SW480 (cell line): Measurements from ENCODE around the gene ADARB1.
"Not testable (repeated sequence)": the region's sequence is repeated elsewhere in the genome, so short reads cannot be mapped to it uniquely, and the experiment has no call there.

Source experiments
- DNase-seq: peaks from one replicate; pipeline ENCODE4 v3.0.0-alpha.2; 2016; ENCODE audit warnings: low spot score

Gene ADARB1

GRCh38 chr21:45135868-45136267 is 61.5 kb downstream of the ADARB1 start:
- DNase-seq: no peak

GRCh38 chr21:45136500-45136899 is 62.1 kb downstream of the ADARB1 start:
- DNase-seq: no peak

- DNase-seq: peak; percentile 85
These were observed 62.7 kb downstream of the ADARB1 start for GRCh38 chr21:45136927-45137611.

GRCh38 chr21:45137612-45137937 is 63.2 kb downstream of the ADARB1 start:
- DNase-seq: no peak

GRCh38 chr21:45138199-45139002 is 64.0 kb downstream of the ADARB1 start:
- DNase-seq: peak; percentile 43

GRCh38 chr21:45139003-45139360 is 64.6 kb downstream of the ADARB1 start:
- not testable (repeated sequence) for DNase-seq

GRCh38 chr21:45139473-45139872 is 65.1 kb downstream of the ADARB1 start:
- DNase-seq: no peak

- DNase-seq: peak; percentile 93
These were observed 66.1 kb downstream of the ADARB1 start for GRCh38 chr21:45140346-45140940.

- DNase-seq: not testable (repeated sequence)
These were observed 66.6 kb downstream of the ADARB1 start for GRCh38 chr21:45140944-45141343.

GRCh38 chr21:45141507-45141906 is 67.1 kb downstream of the ADARB1 start:
- no peak for DNase-seq

GRCh38 chr21:45142469-45143308 is 68.3 kb downstream of the ADARB1 start:
- DNase-seq: peak; percentile 22

GRCh38 chr21:45143855-45144254 is 69.5 kb downstream of the ADARB1 start:
- no peak for DNase-seq

GRCh38 chr21:45145146-45145545 is 70.8 kb downstream of the ADARB1 start:
- no peak for DNase-seq

GRCh38 chr21:45145846-45146245 is 71.5 kb downstream of the ADARB1 start:
- not testable (repeated sequence) for DNase-seq

GRCh38 chr21:45146306-45146705 is 71.9 kb downstream of the ADARB1 start:
- DNase-seq: no peak

GRCh38 chr21:45146801-45147200 is 72.4 kb downstream of the ADARB1 start:
- DNase-seq: no peak

GRCh38 chr21:45147473-45148315 is 73.3 kb downstream of the ADARB1 start:
- DNase-seq: no peak

GRCh38 chr21:45148316-45148990 is 74.1 kb downstream of the ADARB1 start:
- DNase-seq: no peak

GRCh38 chr21:45149021-45149420 is 74.6 kb downstream of the ADARB1 start:
- no peak for DNase-seq

GRCh38 chr21:45150638-45151131 is 76.3 kb downstream of the ADARB1 start:
- peak; percentile 25 for DNase-seq
